ENCODE measurements around the gene AMN1.

- TF ChIP-seq CTCF (conservative IDR thresholded peaks at IDR 0.05; ENCODE audit: low read depth, low read length), result no peak
- no peak for TF ChIP-seq MXI1 (IDR thresholded peaks at IDR 0.05; ENCODE audit: borderline replicate concordance, low read depth, low read length)
- no peak for TF ChIP-seq POLR2A (IDR thresholded peaks at IDR 0.05; ENCODE audit: low read depth, low read length)
- no peak for TF ChIP-seq CEBPB (IDR thresholded peaks at IDR 0.05; ENCODE audit: low read depth, low read length)
- TF ChIP-seq SMC3 (IDR thresholded peaks at IDR 0.05; ENCODE audit: low read depth, low read length), result no peak
Observed at GRCh38 chr12:31740628-31741027, 11.8 kb upstream of the AMN1 start.
